Parathyroid adenoma (tissue), 2 donors: ENCODE data around the gene FANCI.

ENCODE experiments used
- H2AFZ ChIP-seq: fragments of 300-600 bp; sonication (generic); one replicate; pipeline ENCODE4 v1.7.0; 2017; ENCODE audit warnings: antibody characterized with exemption, mild to moderate bottlenecking
- H3K27ac ChIP-seq: fragments of 300-600 bp; sonication (generic); one replicate; pipeline ENCODE4 v1.7.0; 2017
- H3K27me3 ChIP-seq: fragments of 300-600 bp; sonication (generic); one replicate; pipeline ENCODE4 v1.7.0; 2017; ENCODE audit warnings: low read length; ENCODE audit not compliant: control insufficient read depth, insufficient read depth
- H3K36me3 ChIP-seq: fragments of 300-600 bp; sonication (generic); one replicate; pipeline ENCODE4 v1.7.0; 2017; ENCODE audit warnings: low read length; ENCODE audit not compliant: control insufficient read depth, insufficient read depth
- H3K4me1 ChIP-seq: fragments of 300-600 bp; sonication (generic); one replicate; pipeline ENCODE4 v1.7.0; 2017; ENCODE audit warnings: control low read depth
- H3K4me2 ChIP-seq: fragments of 300-600 bp; sonication (generic); one replicate; pipeline ENCODE4 v1.7.0; 2017; ENCODE audit warnings: low read length
- H3K4me3 ChIP-seq: fragments of 300-600 bp; sonication (generic); one replicate; pipeline ENCODE4 v1.7.0; 2017; ENCODE audit warnings: low read depth, low read length
- H3K79me2 ChIP-seq: fragments of 300-600 bp; sonication (generic); one replicate; pipeline ENCODE4 v1.7.0; 2017; ENCODE audit warnings: control low read depth
- H3K9ac ChIP-seq: fragments of 300-600 bp; sonication (generic); one replicate; pipeline ENCODE4 v1.7.0; 2017; ENCODE audit warnings: mild to moderate bottlenecking
- H3K9me3 ChIP-seq: fragments of 300-600 bp; sonication (generic); one replicate; pipeline ENCODE4 v1.7.0; 2017; ENCODE audit warnings: low read length; ENCODE audit not compliant: control insufficient read depth
- CTCF ChIP-seq: fragments of 300-600 bp; sonication (generic); IDR thresholded peaks from one replicate; pipeline ENCODE4 v1.7.0; 2017; ENCODE audit warnings: antibody characterized with exemption, mild to moderate bottlenecking
- donor health status: primary hyperparathyroidism.

The FANCI gene

GRCh38 chr15:89359471-89360293, 115.9 kb downstream of the FANCI start:
- Histone ChIP-seq H3K9ac (no peak overlapping the region), H3K36me3 (no peaks in the 10 kb centered on the region), H3K27me3 (no peaks in the 10 kb centered on the region), H3K79me2 (no peaks in the 10 kb centered on the region), H3K4me3 (no peak overlapping the region), H3K4me1 (no peaks in the 10 kb centered on the region), H3K9me3 (no peaks in the 10 kb centered on the region), H3K27ac (no peak overlapping the region), H2AFZ (no peak overlapping the region), H3K4me2 (no peak overlapping the region)
- no peak for TF ChIP-seq CTCF

- Histone ChIP-seq H3K27ac (no peak overlapping the region), H3K36me3 (no peaks in the 10 kb centered on the region), H3K4me2 (no peak overlapping the region), H2AFZ (no peak overlapping the region), H3K9ac (no peak overlapping the region), H3K27me3 (peaks cover 2% of the 10 kb centered on the region), H3K4me3 (no peak overlapping the region), H3K9me3 (no peaks in the 10 kb centered on the region), H3K4me1 (no peaks in the 10 kb centered on the region), H3K79me2 (no peaks in the 10 kb centered on the region)
- no peak for TF ChIP-seq CTCF
These were observed 116.7 kb downstream of the FANCI start for GRCh38 chr15:89360294-89360971.

GRCh38 chr15:89361451-89362202, 117.8 kb downstream of the FANCI start:
- Histone ChIP-seq H3K9ac (no peak overlapping the region), H3K4me3 (no peak overlapping the region), H3K27me3 (peaks cover 3% of the 10 kb centered on the region)

More at GRCh38 chr15:89361451-89362202, 117.8 kb downstream of the FANCI start:
- Histone ChIP-seq H3K9me3 (no peaks in the 10 kb centered on the region), H3K36me3 (no peaks in the 10 kb centered on the region), H3K27ac (no peak overlapping the region), H3K4me1 (no peaks in the 10 kb centered on the region), H2AFZ (no peak overlapping the region), H3K79me2 (no peaks in the 10 kb centered on the region), H3K4me2 (no peak overlapping the region)
- TF ChIP-seq CTCF, result no peak
